Stimulated activated CD4-positive, alpha-beta T cell treated with anti-CD3 and anti-CD28 coated beads, Interleukin-2, amount 100 ng/mL, for 24 hours (primary cell): Measurements from ENCODE around the gene RTEL1.
"Not testable (repeated sequence)": the region's sequence is repeated elsewhere in the genome, so short reads cannot be mapped to it uniquely, and the experiment has no call there.

ENCODE experiments used
- DNase-seq, 2 donors: peaks; one replicate each; pipeline ENCODE4 v3.0.0-alpha.2; 2020

The RTEL1 gene

GRCh38 chr20:63657937-63658748 is at the start of gene RTEL1:
Gene RTEL1, plus strand, starts transcription at chr20:63658312. Its CDS starts 1,091 bp downstream, at chr20:63659403.
- DNase-seq, result peak; percentile 90 to 91

GRCh38 chr20:63610581-63611435 is 47.3 kb upstream of the RTEL1 start:
- no peak for DNase-seq

- DNase-seq, result no peak
Observed at GRCh38 chr20:63611646-63612045, 46.5 kb upstream of the RTEL1 start.

GRCh38 chr20:63612276-63612931 is 45.7 kb upstream of the RTEL1 start:
- no peak for DNase-seq

- DNase-seq, result not testable (repeated sequence)
Observed at GRCh38 chr20:63613863-63614594, 44.1 kb upstream of the RTEL1 start.

GRCh38 chr20:63617092-63617875 is 40.8 kb upstream of the RTEL1 start:
- DNase-seq, result no peak

- DNase-seq, result no peak
Observed at GRCh38 chr20:63617876-63618265, 40.2 kb upstream of the RTEL1 start.

GRCh38 chr20:63618291-63618980 is 39.7 kb upstream of the RTEL1 start:
- no peak for DNase-seq

- DNase-seq, result no peak
Observed at GRCh38 chr20:63619086-63619485, 39.0 kb upstream of the RTEL1 start.

GRCh38 chr20:63619505-63619904 is 38.6 kb upstream of the RTEL1 start:
- no peak for DNase-seq

- no peak for DNase-seq
Observed at GRCh38 chr20:63620991-63621390, 37.1 kb upstream of the RTEL1 start.

- no peak for DNase-seq
Observed at GRCh38 chr20:63622096-63622495, 36.0 kb upstream of the RTEL1 start.

- no peak for DNase-seq
Observed at GRCh38 chr20:63622732-63623131, 35.4 kb upstream of the RTEL1 start.

- DNase-seq, result no peak
Observed at GRCh38 chr20:63624486-63624885, 33.6 kb upstream of the RTEL1 start.

GRCh38 chr20:63625771-63626423 is 32.2 kb upstream of the RTEL1 start:
- peak in 1 of 2 donors; percentile 46 for DNase-seq

- DNase-seq, result peak; percentile 71 to 77
Observed at GRCh38 chr20:63626424-63627128, 31.5 kb upstream of the RTEL1 start, which contains the start of gene GMEB2. Gene GMEB2, minus strand, starts transcription at chr20:63627101. Its CDS starts 7,704 bp downstream, at chr20:63619397.

GRCh38 chr20:63627129-63627750 is 30.9 kb upstream of the RTEL1 start:
- peak; percentile 94 to 95 for DNase-seq

- no peak for DNase-seq
Observed at GRCh38 chr20:63627751-63628245, 30.3 kb upstream of the RTEL1 start.
